ENCODE data around the gene ALDH1B1.

ALDH1B1 gene

GRCh38 chr9:38417003-38417945 lies 24.8 kb downstream of the ALDH1B1 start:
- no peak for DNase-seq

GRCh38 chr9:38418366-38418765 lies 25.9 kb downstream of the ALDH1B1 start:
- no peak for DNase-seq

GRCh38 chr9:38419181-38419580 lies 26.7 kb downstream of the ALDH1B1 start:
- DNase-seq: no peak

- no peak for DNase-seq
Measured at GRCh38 chr9:38421498-38422211, 29.2 kb downstream of the ALDH1B1 start.

- no peak for DNase-seq
Measured at GRCh38 chr9:38422555-38423260, 30.2 kb downstream of the ALDH1B1 start.

- no peak for DNase-seq
Measured at GRCh38 chr9:38423273-38423972, 30.9 kb downstream of the ALDH1B1 start.

- no peak for DNase-seq
Measured at GRCh38 chr9:38423973-38424843, 31.7 kb downstream of the ALDH1B1 start, which contains the start of gene IGFBPL1. Gene IGFBPL1 (minus strand): TSS chr9:38424454. CDS start chr9:38424424, 30 bp downstream.

- DNase-seq: no peak
Measured at GRCh38 chr9:38424918-38425317, 32.4 kb downstream of the ALDH1B1 start.

- DNase-seq: no peak
Measured at GRCh38 chr9:38428062-38428461, 35.6 kb downstream of the ALDH1B1 start.

GRCh38 chr9:38431116-38431515 lies 38.6 kb downstream of the ALDH1B1 start:
- DNase-seq: no peak

- no peak for DNase-seq
Measured at GRCh38 chr9:38432922-38433510, 40.5 kb downstream of the ALDH1B1 start.

GRCh38 chr9:38434365-38434764 lies 41.9 kb downstream of the ALDH1B1 start:
- no peak for DNase-seq

GRCh38 chr9:38434853-38435252 lies 42.4 kb downstream of the ALDH1B1 start:
- no peak for DNase-seq

GRCh38 chr9:38435521-38435920 lies 43.0 kb downstream of the ALDH1B1 start:
- DNase-seq: no peak

- DNase-seq: no peak
Measured at GRCh38 chr9:38436708-38437107, 44.2 kb downstream of the ALDH1B1 start.

GRCh38 chr9:38437193-38437823 lies 44.8 kb downstream of the ALDH1B1 start:
- DNase-seq: no peak

- DNase-seq: no peak
Measured at GRCh38 chr9:38439291-38439915, 46.9 kb downstream of the ALDH1B1 start.

- no peak for DNase-seq
Measured at GRCh38 chr9:38439916-38440301, 47.4 kb downstream of the ALDH1B1 start.

- no peak for DNase-seq
Measured at GRCh38 chr9:38440516-38440915, 48.0 kb downstream of the ALDH1B1 start.
